ENCODE measurements around the gene CD93. TPM values are rescaled to one million over a fixed set of nuclear protein-coding genes. Genes with fewer than 3 reads are reported as not detected.

The CD93 gene
- total and polyA plus RNA-seq, 2 of the 8 experiments (the other 6 are each of a cell fraction or from before 2014, with no cell fraction given), result under 0.01 to 0.07 TPM

GRCh38 chr20:23078351-23079015, 7.6 kb downstream of the CD93 start:
- no peak for FAIRE-seq
- H3K23me2 ChIP-seq (ENCODE audit: low read depth, low read length), result no peaks in the 10 kb centered on the region
- H4K5ac ChIP-seq (ENCODE audit: insufficient read length, low read depth, low read length), result no peak overlapping the region
- POLR2A ChIA-PET (ENCODE audit: partially characterized antibody), result no interaction called here
- no peak overlapping the region for H2BK5ac ChIP-seq (ENCODE audit: low read depth, low read length)
- no peak overlapping the region for H4K8ac ChIP-seq (ENCODE audit: extremely low read depth, insufficient read depth, low read length)
- no peak overlapping the region for H3K18ac ChIP-seq (ENCODE audit: extremely low read depth, low read length)
- H3K14ac ChIP-seq (ENCODE audit: insufficient read length), result no peak overlapping the region
- H3K4me2 ChIP-seq (ENCODE audit: insufficient read depth in 1 of 2, low read depth in 2 of 2, low read length in 2 of 2), result no peak overlapping the region
- no peaks in the 10 kb centered on the region for H3K9me3 ChIP-seq (ENCODE audit: insufficient read depth in 2 of 2, low read depth in 1 of 2, low read length in 1 of 2)
- no peaks in the 10 kb centered on the region for H3K36me3 ChIP-seq (ENCODE audit: control insufficient read depth in 2 of 4, insufficient read depth in 4 of 4, low read length in 3 of 4)
- no peak overlapping the region for H3K27ac ChIP-seq (ENCODE audit: low read depth, low read length)
- DNase-seq (ENCODE audit: low read depth in 1 of 2, low spot score in 2 of 2), result no peak
- H3K23ac ChIP-seq (ENCODE audit: insufficient read length), result no peak overlapping the region
- H4K91ac ChIP-seq (replicated peaks; ENCODE audit: insufficient read length, low read length), result no peak overlapping the region
- H2BK20ac ChIP-seq (ENCODE audit: low read length), result no peak overlapping the region
- H3K27me3 ChIP-seq (replicated peaks in 1 of 4; ENCODE audit: control insufficient read depth in 3 of 4, extremely low read depth in 1 of 4, insufficient read depth in 3 of 4, low read length in 3 of 4), result no peaks in the 10 kb centered on the region
- H3K79me2 ChIP-seq (ENCODE audit: control insufficient read depth in 1 of 2, insufficient read depth in 2 of 2, low read length in 2 of 2), result no peaks in the 10 kb centered on the region
- H3K4me1 ChIP-seq (replicated peaks in 1 of 4; ENCODE audit: control insufficient read depth in 3 of 4, insufficient read depth in 4 of 4, low read length in 3 of 4), result peaks cover 0 to 7% (median 0%) of the 10 kb centered on the region in 4 experiments; a peak in 1 of 7 replicates
- H2BK12ac ChIP-seq (ENCODE audit: low read depth, low read length), result no peak overlapping the region
- H3K4me3 ChIP-seq (ENCODE audit: extremely low read depth in 1 of 4, insufficient read depth in 2 of 4, low read depth in 3 of 4, low read length in 4 of 4), result no peak overlapping the region
- no peak overlapping the region for H2AFZ ChIP-seq (ENCODE audit: low read length)
- H2AK5ac ChIP-seq (ENCODE audit: low read depth, low read length), result no peak overlapping the region
- CTCF ChIA-PET (ENCODE audit: partially characterized antibody), result interaction anchor here (0.6 to 4.8 kb wide), 17 partner anchors 8 to 387 kb away, joined by 3 to 43 read pairs (median 3); partner anchors contain the start of gene THBD
- no peak overlapping the region; a peak in 1 of 7 replicates for H3K9ac ChIP-seq (replicated peaks in 1 of 4; ENCODE audit: extremely low read depth in 1 of 4, low read depth in 3 of 4, low read length in 3 of 4)
- peak overlapping the region; percentile 23; the same call in 1 of the 2 replicates for H2BK15ac ChIP-seq (ENCODE audit: low read length)
- no peaks in the 10 kb centered on the region for H4K20me1 ChIP-seq (replicated peaks in 1 of 2; ENCODE audit: control insufficient read depth in 1 of 2, insufficient read depth in 2 of 2, low read length in 2 of 2)
- no peak overlapping the region for H3K4ac ChIP-seq (replicated peaks; ENCODE audit: insufficient read length, low read depth, low read length)
- no peak overlapping the region for H2BK120ac ChIP-seq (replicated peaks; ENCODE audit: low read depth, low read length)
- H3K56ac ChIP-seq (replicated peaks; ENCODE audit: insufficient read length, low read depth, low read length), result no peak overlapping the region
- no peaks in the 10 kb centered on the region for H3K79me1 ChIP-seq (ENCODE audit: low read depth, low read length)
- 93% methylated on average over 5 of the region's 5 CpGs; no CpG with 5 or more reads in 1 of the 2 experiments for WGBS, 2 experiments (ENCODE audit: extremely low coverage in 1 of 2, insufficient coverage in 1 of 2, insufficient read length in 1 of 2, insufficient replicate concordance in 2 of 2, low coverage in 1 of 2, low lambda C conversion rate in 2 of 2, missing lambda C conversion rate in 1 of 2)
- TF ChIP-seq USF2 (IDR thresholded peaks at IDR 0.05; ENCODE audit: low read length) (no peak), TAF7 (optimal IDR thresholded peaks at IDR 0.05; ENCODE audit: borderline replicate concordance, low read depth, low read length) (no peak), CHD1 (IDR thresholded peaks at IDR 0.05; ENCODE audit: low read depth, low read length) (no peak), GABPA (IDR thresholded peaks at IDR 0.05; ENCODE audit: borderline replicate concordance, insufficient read depth, low read length) (no peak), SUZ12 (IDR thresholded peaks at IDR 0.05; ENCODE audit: low read length) (no peak), HDAC2 (IDR thresholded peaks at IDR 0.05; ENCODE audit: borderline replicate concordance in 1 of 2, low read depth in 2 of 2, low read length in 2 of 2) (no peak), RFX5 (IDR thresholded peaks at IDR 0.05; ENCODE audit: borderline replicate concordance, low read depth, low read length) (no peak), RXRA (IDR thresholded peaks at IDR 0.05; ENCODE audit: insufficient read depth, low read depth, low read length) (no peak), RAD21 (IDR thresholded peaks at IDR 0.05 in 1 of 2, conservative IDR thresholded peaks at IDR 0.05 in 1 of 2; ENCODE audit: low read depth in 2 of 2, low read length in 2 of 2) (no peak), BCL11A (IDR thresholded peaks at IDR 0.05; ENCODE audit: low read depth in 2 of 2, low read length in 2 of 2) (no peak), CBX5 (IDR thresholded peaks at IDR 0.05; ENCODE audit: low read depth, low read length) (no peak)

Measured in H1 (cell line).